Measurements from ENCODE around the gene FN3KRP.
A peak's percentile ranks its signal among the peaks of the same experiment; 100 is the strongest.

The FN3KRP gene

GRCh38 chr17:82667668-82668000 lies 48.9 kb upstream of the FN3KRP start:
- no peak for ATAC-seq
- TF ChIP-seq ZFP3 (CRISPR knock-in tag; IDR thresholded peaks at IDR 0.05) (no peak), TOX (CRISPR knock-in tag; IDR thresholded peaks at IDR 0.05; ENCODE audit: borderline replicate concordance) (no peak), BACH2 (CRISPR knock-in tag; IDR thresholded peaks at IDR 0.05; ENCODE audit: borderline replicate concordance) (no peak), PPARA (CRISPR knock-in tag; IDR thresholded peaks at IDR 0.05; ENCODE audit: borderline replicate concordance) (no peak), RARB (CRISPR knock-in tag; IDR thresholded peaks at IDR 0.05) (no peak)
- TF ChIP-seq, protein P1, sequence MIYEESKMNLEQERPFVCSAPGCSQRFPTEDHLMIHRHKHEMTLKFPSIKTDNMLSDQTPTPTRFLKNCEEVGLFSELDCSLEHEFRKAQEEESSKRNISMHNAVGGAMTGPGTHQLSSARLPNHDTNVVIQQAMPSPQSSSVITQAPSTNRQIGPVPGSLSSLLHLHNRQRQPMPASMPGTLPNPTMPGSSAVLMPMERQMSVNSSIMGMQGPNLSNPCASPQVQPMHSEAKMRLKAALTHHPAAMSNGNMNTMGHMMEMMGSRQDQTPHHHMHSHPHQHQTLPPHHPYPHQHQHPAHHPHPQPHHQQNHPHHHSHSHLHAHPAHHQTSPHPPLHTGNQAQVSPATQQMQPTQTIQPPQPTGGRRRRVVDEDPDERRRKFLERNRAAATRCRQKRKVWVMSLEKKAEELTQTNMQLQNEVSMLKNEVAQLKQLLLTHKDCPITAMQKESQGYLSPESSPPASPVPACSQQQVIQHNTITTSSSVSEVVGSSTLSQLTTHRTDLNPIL (CRISPR knock-in tag; IDR thresholded peaks at IDR 0.05; ENCODE audit: low read depth), result no peak
- TF ChIP-seq, protein P2, sequence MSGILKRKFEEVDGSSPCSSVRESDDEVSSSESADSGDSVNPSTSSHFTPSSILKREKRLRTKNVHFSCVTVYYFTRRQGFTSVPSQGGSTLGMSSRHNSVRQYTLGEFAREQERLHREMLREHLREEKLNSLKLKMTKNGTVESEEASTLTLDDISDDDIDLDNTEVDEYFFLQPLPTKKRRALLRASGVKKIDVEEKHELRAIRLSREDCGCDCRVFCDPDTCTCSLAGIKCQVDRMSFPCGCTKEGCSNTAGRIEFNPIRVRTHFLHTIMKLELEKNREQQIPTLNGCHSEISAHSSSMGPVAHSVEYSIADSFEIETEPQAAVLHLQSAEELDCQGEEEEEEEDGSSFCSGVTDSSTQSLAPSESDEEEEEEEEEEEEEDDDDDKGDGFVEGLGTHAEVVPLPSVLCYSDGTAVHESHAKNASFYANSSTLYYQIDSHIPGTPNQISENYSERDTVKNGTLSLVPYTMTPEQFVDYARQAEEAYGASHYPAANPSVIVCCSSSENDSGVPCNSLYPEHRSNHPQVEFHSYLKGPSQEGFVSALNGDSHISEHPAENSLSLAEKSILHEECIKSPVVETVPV (CRISPR knock-in tag; IDR thresholded peaks at IDR 0.05), result no peak

DNA sequence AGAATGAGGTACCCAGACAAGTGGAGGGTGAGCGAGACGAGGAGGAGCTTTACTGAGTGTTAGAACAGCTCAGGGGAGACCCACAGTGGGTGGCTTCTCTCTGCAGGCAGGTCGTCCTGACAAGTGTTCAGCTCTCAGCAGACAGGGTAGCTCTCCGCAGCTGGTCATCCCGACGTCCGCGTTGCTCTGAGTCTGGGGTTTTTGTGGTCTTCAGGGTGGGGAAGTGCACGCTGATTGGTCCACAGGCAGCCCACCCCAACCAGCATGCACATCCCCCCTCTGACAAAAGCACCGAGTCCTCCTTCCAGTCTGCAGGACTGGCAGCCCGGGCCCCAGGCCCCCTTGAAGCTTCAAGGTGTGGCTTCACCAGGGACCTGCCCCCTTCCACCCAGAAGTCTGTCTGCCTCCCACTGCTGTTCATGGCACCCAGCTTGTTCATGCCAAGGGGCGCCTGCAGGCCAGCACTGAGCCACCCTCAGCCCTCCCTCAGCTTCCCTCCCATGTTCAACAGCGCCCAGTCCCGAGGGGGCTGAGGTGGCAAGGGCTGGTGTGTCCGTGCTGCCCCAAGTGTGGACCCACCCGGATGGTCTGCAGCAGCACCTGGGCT lies 48.4 kb upstream of the FN3KRP start:
- peak; percentile 29 for ATAC-seq
- TF ChIP-seq SNAI2 (CRISPR knock-in tag; IDR thresholded peaks at IDR 0.05) (no peak), ZFP3 (CRISPR knock-in tag; IDR thresholded peaks at IDR 0.05) (no peak), GLIS3 (CRISPR knock-in tag; IDR thresholded peaks at IDR 0.05) (no peak), ZC3H10 (CRISPR knock-in tag; IDR thresholded peaks at IDR 0.05) (no peak), BACH2 (CRISPR knock-in tag; IDR thresholded peaks at IDR 0.05; ENCODE audit: borderline replicate concordance) (no peak), PPARA (CRISPR knock-in tag; IDR thresholded peaks at IDR 0.05; ENCODE audit: borderline replicate concordance) (no peak), ZNF565 (CRISPR knock-in tag; conservative IDR thresholded peaks at IDR 0.05; ENCODE audit: low read depth) (no peak), TOX (CRISPR knock-in tag; IDR thresholded peaks at IDR 0.05; ENCODE audit: borderline replicate concordance) (no peak)
- TF ChIP-seq, protein P3, sequence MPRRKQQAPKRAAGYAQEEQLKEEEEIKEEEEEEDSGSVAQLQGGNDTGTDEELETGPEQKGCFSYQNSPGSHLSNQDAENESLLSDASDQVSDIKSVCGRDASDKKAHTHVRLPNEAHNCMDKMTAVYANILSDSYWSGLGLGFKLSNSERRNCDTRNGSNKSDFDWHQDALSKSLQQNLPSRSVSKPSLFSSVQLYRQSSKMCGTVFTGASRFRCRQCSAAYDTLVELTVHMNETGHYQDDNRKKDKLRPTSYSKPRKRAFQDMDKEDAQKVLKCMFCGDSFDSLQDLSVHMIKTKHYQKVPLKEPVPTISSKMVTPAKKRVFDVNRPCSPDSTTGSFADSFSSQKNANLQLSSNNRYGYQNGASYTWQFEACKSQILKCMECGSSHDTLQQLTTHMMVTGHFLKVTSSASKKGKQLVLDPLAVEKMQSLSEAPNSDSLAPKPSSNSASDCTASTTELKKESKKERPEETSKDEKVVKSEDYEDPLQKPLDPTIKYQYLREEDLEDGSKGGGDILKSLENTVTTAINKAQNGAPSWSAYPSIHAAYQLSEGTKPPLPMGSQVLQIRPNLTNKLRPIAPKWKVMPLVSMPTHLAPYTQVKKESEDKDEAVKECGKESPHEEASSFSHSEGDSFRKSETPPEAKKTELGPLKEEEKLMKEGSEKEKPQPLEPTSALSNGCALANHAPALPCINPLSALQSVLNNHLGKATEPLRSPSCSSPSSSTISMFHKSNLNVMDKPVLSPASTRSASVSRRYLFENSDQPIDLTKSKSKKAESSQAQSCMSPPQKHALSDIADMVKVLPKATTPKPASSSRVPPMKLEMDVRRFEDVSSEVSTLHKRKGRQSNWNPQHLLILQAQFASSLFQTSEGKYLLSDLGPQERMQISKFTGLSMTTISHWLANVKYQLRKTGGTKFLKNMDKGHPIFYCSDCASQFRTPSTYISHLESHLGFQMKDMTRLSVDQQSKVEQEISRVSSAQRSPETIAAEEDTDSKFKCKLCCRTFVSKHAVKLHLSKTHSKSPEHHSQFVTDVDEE (CRISPR knock-in tag; IDR thresholded peaks at IDR 0.05), result no peak
- TF ChIP-seq, protein P1 (CRISPR knock-in tag; IDR thresholded peaks at IDR 0.05; ENCODE audit: low read depth), result no peak

DNA sequence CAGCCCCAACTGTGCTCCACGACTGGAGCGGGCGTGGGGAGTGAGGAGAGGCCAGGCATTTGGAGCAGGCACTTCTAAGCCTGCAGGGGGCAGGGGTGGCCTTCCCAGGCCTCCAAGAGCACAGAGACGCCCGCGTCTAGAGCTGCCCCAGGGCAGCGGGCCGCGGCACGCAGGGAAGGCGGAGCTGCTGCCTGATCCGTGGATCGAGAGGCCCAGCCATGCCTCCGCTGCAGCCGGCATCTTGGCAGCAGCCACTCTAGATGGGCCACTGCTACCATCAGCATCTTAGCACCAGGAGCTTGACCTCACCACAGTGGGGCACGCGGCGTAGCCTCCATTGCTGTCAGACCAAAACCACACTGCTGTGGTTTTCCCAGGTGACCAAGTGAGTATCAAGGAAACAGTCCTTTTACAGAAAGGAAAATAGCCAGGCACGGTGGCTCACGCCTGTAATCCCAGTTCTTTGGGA lies 47.8 kb upstream of the FN3KRP start:
- ATAC-seq, result peak; percentile 95
- TF ChIP-seq BACH2 (CRISPR knock-in tag; IDR thresholded peaks at IDR 0.05; ENCODE audit: borderline replicate concordance) (no peak), ZNF70 (CRISPR knock-in tag; IDR thresholded peaks at IDR 0.05) (no peak), TOX (CRISPR knock-in tag; IDR thresholded peaks at IDR 0.05; ENCODE audit: borderline replicate concordance) (no peak), TCF4 (CRISPR knock-in tag; IDR thresholded peaks at IDR 0.05; ENCODE audit: borderline replicate concordance) (no peak), ZNF8 (CRISPR knock-in tag; IDR thresholded peaks at IDR 0.05) (no peak), ARNTL (CRISPR knock-in tag; IDR thresholded peaks at IDR 0.05; ENCODE audit: borderline replicate concordance, low read depth) (no peak), OSR1 (CRISPR knock-in tag; IDR thresholded peaks at IDR 0.05) (no peak), ZC3H10 (CRISPR knock-in tag; IDR thresholded peaks at IDR 0.05) (no peak), GLIS3 (CRISPR knock-in tag; IDR thresholded peaks at IDR 0.05) (no peak), ISL1 (CRISPR knock-in tag; IDR thresholded peaks at IDR 0.05) (no peak), PPARA (CRISPR knock-in tag; IDR thresholded peaks at IDR 0.05; ENCODE audit: borderline replicate concordance) (no peak), ZFP30 (CRISPR knock-in tag; IDR thresholded peaks at IDR 0.05) (no peak), ZFP3 (CRISPR knock-in tag; IDR thresholded peaks at IDR 0.05) (no peak), CSDC2 (CRISPR knock-in tag; IDR thresholded peaks at IDR 0.05) (no peak), SNAI2 (CRISPR knock-in tag; IDR thresholded peaks at IDR 0.05) (no peak)
- TF ChIP-seq, protein P4, sequence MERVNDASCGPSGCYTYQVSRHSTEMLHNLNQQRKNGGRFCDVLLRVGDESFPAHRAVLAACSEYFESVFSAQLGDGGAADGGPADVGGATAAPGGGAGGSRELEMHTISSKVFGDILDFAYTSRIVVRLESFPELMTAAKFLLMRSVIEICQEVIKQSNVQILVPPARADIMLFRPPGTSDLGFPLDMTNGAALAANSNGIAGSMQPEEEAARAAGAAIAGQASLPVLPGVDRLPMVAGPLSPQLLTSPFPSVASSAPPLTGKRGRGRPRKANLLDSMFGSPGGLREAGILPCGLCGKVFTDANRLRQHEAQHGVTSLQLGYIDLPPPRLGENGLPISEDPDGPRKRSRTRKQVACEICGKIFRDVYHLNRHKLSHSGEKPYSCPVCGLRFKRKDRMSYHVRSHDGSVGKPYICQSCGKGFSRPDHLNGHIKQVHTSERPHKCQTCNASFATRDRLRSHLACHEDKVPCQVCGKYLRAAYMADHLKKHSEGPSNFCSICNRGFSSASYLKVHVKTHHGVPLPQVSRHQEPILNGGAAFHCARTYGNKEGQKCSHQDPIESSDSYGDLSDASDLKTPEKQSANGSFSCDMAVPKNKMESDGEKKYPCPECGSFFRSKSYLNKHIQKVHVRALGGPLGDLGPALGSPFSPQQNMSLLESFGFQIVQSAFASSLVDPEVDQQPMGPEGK (CRISPR knock-in tag; IDR thresholded peaks at IDR 0.05; ENCODE audit: borderline replicate concordance), result no peak
- TF ChIP-seq, protein P1 (CRISPR knock-in tag; IDR thresholded peaks at IDR 0.05; ENCODE audit: low read depth), result no peak
- TF ChIP-seq, protein P5, sequence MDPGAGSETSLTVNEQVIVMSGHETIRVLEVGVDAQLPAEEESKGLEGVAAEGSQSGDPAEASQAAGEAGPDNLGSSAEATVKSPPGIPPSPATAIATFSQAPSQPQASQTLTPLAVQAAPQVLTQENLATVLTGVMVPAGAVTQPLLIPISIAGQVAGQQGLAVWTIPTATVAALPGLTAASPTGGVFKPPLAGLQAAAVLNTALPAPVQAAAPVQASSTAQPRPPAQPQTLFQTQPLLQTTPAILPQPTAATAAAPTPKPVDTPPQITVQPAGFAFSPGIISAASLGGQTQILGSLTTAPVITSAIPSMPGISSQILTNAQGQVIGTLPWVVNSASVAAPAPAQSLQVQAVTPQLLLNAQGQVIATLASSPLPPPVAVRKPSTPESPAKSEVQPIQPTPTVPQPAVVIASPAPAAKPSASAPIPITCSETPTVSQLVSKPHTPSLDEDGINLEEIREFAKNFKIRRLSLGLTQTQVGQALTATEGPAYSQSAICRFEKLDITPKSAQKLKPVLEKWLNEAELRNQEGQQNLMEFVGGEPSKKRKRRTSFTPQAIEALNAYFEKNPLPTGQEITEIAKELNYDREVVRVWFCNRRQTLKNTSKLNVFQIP (CRISPR knock-in tag; IDR thresholded peaks at IDR 0.05; ENCODE audit: borderline replicate concordance, low read depth), result no peak

Data from SK-N-SH treated with all-trans-retinoic acid at 6 μM for 48 hours (cell line).